HL-60/S4 (cell line): ENCODE results near the gene SCARB1.

Experiments
- in situ Hi-C: fragments of 300-500 bp; cut with MboI; formaldehyde crosslinking; loops from 2 replicates; pipeline ENCODE4 v1.14.3; 2022; ENCODE audit warnings: low sequenced_read_pairs

The SCARB1 gene

DNA sequence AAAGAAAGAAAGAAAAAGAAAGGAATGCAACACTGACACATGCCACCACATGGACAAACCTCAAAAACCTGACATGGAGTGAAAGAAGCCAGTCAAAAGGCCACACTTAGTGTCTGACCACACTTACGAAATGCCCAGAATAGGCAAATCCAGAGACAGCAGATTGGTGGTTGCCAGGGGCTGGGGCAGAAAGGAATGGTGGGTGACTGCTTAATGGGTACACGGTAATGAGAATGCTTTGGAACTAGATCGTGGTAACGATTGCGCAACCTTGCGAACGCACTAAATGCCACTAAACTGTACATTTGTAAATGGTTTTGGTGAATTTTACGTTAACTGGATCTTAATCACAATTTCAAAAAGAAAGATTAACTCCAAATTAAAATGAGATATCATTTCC, 39.5 kb downstream of the SCARB1 start:
- in situ Hi-C loops, result no loop called here

DNA sequence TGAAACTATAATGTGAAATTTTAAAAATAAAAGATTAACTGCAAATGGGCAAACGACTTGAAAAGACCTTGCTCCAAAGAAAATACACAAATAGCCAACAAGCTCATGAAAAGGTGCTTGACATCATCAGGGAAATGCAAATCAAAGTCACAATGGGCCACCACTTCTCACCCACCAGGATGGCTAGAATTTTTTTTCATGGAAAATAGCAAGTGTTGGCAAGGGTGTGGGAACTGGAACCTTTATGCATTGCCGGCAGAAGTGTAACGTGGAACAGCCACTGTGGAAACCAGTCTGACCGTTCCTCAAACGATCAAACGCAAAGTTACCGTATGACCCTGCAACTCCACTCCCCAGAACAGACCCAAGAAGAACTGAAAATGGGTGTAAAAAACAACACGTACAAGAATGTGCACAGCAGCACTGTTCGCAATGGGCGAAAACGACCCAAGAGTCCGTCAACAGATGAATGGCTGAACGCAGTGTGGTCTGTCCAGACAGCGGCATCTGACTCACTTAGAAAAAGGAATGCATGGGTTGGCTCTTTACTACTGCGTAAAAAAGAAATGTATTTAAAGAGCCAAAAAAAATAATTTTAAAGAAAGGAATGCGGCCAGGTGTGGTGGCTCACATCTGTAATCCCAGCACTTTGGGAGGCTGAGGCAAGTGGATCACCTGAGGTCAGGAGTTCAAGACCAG, 40.2 kb downstream of the SCARB1 start:
- in situ Hi-C loops, result no loop called here

DNA sequence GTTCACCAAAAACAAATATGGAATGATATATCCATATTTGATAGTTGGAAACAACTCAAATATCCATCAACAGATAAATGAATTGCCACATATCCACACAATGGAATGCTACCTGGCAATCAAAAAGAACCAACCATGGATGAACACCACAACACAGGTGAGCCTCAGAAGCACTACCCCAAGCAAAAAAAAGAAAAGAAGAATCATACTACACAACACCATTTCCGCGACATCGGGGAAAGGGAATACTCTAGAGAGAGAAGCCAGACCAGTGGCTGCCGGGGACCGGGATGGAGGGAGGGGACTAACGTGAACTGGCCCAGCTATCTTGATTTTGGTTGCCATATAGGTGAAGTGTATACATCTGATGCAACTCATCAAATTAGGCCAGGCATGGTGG, 41.4 kb downstream of the SCARB1 start:
- in situ Hi-C loops, result no loop called here

DNA sequence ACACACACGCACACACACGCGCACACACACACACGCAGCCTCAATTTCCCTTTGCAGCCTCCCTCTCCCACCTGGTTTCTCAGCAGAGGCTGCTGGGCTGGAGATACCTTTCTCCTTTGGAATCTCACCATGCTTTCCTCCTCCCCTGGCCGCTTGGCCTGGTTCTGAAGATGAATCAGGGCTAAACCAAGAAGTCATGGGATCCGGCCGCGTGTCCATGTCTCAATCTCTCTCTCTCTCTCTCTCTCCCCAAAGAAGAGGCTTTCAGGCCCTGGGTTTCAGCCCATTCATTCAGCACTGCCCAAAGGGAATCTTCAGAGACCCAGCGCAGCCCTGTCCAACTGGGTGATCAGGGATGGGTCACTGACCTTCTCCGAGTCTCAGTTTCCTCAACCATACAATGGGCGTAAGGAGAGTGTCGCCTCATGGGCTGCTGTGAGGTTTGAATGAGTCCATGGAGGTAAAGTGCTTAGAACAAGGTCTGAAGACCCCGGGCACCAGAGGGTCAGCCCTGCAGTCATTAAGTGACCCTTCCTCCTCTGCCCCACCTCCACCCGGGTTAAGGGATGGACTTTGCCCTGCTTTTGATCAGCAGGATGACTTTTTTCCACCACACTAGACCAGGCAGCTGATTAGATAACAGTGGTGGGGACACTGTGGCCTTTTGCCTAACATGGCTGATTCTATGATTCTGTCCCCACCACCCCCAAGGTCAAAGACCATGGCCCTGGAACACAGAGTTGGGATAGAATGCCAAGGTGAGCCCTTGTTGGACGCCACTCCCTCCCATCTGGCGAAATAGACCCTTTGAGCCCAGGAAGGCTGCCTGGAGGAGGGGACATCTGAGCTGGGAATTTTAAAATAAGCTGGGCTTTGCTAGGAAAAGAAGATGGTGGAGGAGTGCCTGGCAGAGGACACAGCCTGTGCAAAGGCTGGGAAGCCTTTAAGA, 42.1 kb downstream of the SCARB1 start:
- in situ Hi-C loops, result no loop called here

DNA sequence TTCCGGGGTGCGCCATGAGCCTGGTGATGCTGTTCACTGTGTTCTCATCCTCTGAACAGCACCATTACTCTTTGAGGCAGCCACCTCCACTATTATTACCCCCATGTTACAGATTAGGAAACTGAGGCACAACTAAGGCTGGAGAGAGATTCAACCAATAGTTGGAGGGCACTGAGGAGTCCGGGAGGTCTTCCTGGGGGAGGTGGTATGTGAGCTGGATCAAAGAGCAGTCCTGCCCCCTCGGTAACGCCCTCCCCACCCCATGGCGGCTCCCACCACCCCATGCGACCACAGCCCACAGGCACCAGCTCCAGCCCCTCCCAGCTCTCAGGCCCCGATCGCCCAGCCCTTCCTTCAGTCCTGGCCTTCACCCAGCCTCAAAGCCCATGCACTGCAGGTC, 43.5 kb downstream of the SCARB1 start:
- in situ Hi-C loops, result no loop called here

DNA sequence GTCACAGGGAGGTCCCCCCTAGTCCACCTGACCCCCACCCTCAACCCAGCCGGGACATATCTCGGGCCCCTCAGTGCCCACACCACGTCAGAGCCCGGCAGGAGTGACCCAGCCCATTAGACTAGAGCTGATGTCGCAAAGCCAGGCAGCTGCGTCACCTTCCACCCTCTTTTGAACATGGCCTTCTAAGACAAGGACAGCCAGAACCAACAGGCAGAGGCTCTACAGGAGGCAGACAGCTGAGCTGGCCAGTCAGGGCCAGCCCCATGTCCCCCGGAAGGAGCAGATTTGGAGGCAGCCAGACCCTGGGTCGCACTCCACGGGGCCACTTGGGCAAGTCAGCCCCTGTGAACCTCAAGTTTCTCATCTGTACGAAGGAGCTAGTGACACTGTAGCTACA, 44.1 kb downstream of the SCARB1 start:
- in situ Hi-C loops, result no loop called here

DNA sequence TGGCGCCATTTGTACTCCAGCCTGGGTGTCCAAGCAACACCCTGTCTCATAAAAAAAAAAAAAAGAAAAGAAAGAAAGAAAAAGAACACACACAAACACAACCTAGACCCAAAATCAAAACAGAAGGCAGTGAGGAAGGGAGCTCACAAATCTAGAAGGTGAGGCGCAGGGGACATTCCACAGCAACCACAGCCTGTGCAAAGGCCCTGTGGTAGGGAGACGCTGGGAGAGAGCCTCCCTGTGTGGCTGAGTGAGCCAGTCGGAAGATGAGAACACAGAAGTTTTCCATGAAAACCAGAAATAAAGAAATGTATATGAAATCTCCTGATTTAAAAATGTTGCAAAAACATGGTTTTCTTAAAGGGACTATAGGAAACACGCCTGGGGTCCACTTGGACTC, 44.6 kb downstream of the SCARB1 start:
- in situ Hi-C loops, result no loop called here

DNA sequence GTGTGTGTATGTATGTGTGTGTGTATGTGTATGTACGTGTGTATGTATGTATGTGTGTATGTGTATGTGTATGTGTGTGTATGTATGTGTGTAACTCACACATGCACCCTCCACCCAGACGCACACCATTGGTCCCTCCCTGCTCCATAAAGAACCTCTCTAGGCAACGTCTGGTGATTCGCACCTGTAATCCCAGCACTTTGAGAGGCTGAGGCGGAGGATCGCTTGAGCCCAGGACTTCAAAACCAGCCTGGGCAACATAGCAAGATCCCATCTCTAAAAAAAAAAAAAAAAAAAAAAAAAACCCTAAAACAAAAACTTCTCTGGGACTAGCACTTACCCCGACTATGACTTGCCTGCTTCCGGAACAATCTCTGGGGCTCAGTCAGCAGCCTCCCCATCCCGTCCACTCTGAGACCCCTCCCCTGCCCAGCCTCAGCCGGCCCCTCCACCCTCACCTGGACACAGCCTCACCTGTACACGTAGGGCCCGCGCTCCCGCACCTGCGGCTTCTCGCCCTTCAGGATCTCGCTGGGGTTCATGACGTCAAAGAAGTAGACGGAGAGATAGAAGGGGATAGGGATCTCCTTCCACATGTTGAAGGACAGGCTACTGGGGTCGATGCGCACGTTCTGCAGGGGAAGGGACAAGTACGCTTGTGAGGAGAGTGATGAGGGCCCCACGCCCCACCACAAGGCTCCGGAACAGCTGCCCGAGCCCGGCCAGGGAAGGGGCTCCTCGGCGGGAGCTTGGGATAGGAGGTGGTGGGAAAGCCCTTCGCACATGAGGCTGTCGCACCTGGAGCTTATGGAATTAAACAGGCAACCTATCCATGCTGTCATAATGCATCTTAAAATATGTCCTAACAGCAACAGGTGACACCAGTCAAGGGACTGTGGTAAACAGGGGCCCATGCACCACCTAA, 46.3 kb downstream of the SCARB1 start:
- in situ Hi-C loops, result no loop called here

DNA sequence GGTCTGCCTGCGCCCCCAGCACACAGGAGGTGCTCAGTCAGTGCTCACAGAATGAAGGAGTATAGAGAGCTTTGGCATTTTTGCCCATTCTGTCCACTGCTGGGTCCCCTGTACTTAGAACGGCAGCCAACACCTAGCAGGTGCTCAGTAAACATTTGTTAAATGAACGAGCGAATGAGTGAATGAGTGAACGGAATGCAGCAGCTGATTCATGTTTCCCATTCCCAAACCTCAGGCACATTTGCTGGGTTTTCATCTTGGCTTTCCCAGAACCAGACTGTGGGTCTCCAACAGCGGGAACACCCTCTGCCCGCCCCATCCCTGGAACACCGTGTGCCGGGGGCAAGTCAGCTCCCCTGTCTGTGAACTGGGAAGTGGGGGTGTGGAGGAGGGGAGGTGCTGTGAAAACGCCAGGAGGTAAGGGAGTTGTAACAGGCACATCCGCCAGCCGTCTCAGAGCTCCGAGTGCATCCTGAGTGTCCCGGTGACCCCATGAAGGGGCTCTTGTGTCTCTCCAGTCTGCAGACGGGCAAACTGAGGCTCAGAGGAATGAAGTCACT, 47.3 kb downstream of the SCARB1 start:
- in situ Hi-C loops, result no loop called here

DNA sequence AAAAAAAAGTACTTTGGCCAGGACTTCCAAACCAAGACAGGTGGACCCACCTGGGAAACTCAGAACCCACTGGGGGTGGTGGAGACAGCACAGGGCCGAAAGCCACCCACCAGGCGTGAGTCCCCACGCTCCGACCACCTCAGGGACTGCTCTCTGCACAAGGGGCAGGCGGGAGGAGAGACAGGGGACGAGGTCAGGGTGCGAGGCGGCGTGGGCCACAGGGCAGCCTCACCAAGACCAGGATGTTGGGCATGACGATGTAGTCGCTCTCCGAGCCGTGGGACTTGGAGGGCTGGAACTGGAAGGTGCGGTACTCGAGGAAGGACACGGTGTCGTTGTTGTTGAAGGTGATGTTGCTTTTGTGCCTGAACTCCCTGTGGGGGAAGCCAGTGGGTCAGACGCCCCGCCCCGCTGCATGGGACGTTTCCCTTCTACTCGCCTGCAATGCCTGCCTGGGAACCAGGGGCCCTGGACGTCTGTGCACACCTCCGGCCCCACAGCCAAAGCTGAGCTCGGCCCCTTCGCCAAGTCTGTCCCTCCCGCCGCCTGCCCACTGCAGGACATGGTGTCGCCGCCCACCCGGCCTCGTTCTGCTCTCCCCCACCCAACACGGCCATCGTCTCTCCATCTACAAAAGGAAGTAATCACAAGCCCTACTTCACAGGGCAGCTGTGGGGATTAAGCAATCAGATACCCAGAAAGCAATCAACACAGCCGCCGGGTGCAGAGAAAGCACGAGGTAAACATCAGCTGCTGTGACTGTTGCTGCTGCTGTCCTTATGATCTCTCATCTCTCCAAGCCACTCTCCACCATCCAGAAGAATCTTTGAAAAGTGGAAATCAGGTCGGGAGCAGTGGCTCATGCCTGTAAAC, 48.7 kb downstream of the SCARB1 start:
- in situ Hi-C loops, result no loop called here

DNA sequence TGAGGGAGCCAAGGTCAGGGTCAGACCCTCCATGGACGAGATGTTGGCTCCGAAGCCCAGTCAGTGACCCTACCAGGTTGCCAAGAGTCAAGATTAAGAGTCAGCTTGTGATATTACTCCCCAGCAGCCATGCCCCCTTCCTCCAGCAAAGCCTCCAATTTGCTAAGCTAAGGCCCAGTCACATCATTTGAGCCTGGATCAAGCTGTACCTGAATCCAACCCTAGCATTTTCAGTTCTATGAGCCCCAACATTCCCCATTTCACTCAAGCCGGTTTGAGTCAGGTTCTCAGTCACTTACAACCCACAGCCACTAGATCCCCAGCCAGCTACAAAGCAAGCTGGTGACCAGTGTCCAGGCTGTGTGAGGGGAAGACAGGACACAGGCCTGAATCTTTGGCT, 49.9 kb downstream of the SCARB1 start:
- in situ Hi-C loops, result no loop called here

DNA sequence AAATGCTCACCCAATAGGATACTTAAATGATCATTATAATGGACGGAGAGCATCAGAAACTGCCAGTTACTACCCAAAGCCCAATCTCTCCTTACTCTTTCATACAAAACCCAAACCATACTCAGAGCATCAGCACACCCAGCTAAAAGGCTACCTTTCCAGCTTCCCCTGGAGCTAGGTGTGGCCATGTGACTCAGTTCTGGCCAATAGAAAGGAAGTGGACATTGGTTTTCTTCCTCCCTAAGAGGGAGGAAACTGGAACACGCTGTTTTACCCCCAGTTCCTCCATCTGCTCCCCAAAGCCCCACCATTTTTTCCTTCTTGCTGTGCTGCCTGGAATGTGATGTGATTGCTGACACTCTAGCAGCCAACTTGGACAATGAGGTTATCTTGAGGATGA, 50.7 kb downstream of the SCARB1 start:
- in situ Hi-C loops, result no loop called here

DNA sequence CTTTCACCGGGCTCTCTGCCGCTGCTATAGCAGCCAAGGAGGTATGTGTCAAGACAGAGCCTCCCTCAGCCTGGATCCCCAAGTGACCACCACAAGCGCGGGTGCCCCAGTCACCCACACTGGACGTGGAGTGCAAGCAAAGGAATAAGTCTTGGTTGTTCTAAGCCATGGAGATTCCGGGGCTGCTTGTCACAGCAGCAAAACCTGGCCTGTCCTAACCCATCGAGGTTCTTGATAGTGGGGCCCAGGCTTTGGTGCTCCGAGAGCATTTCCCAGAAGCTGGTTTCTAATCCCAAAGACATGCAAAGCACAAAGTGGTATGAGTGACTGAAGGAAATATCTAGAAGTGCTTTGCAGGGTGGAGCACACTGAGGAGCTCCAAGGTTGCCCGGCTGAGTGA, 51.3 kb downstream of the SCARB1 start:
- in situ Hi-C loops, result no loop called here

DNA sequence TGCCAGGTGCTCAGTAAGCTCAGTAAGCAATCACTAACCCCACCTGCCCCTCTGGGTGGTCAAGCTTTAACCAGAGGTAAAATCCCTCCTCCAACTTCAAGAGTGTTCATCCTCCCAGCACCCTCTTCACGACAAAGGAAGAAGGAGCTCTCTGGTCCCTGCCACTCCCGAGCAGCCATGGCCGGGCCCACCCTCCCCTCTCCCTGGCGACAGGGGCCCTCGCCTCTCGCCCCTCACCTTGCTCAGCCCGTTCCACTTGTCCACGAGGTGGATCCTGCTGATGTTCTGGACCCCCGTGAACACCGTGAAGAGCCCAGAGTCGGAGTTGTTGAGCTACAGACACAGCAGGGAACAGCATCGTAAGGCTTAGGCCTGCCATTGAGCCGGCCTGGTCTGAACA, 52.0 kb downstream of the SCARB1 start:
- in situ Hi-C loops, result no loop called here

DNA sequence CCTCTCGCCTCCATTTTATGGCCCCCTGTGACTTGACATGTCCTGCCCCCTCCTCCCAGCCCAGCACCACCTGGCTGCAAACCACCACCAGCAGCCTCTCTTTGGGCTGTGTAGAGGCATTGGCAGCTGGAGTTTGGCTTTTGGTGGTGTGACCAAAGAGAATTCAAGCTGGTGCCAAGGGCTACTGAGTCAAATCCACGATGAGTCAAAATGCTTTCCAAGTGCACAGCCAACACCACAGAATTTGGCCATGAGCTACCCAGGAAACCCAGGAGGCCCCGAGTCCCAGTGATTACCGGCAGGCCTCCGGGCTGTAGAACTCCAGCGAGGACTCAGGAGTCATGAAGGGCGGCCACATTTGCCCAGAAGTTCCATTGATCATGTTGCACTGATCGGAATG, 53.8 kb downstream of the SCARB1 start:
- in situ Hi-C loops, result no loop called here

DNA sequence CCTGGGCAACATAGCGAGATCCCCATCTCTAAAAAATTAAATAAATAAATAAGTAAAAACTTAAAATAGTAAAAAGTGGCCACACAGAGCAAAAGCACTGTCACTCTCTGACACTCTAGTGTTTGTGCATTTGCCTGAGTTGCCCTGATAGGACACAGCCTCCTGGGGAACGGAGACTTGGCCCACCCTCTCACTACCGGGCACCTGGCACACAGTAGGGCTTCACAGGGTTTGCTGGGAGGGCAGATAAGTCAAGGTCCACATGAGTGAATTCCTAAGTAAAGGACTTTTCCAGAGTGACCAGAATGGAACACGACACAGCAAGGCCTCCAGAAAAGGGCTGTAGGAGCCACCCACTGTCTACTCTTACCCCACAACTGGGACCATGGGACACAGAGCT, 54.3 kb downstream of the SCARB1 start:
- in situ Hi-C loops, result no loop called here

DNA sequence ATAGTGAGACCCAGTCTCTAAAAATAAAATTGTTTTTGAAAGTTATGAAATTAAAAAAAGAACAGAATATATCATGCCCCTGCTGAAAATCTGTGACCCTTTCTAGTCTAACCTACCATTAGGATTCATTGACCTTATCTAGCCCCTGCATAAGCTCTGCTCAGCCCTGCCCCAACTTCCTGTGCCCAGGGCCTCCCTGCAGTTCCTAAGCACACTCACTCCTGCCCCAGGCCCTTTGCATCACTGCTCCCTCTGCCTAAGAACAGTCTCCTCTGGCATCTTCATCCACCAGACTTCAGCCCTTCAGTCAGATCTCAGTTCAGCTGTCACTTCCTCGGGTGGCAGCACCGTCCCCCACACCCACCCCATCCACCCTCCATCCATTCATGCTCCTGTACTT, 55.4 kb downstream of the SCARB1 start:
- in situ Hi-C loops, result no loop called here

DNA sequence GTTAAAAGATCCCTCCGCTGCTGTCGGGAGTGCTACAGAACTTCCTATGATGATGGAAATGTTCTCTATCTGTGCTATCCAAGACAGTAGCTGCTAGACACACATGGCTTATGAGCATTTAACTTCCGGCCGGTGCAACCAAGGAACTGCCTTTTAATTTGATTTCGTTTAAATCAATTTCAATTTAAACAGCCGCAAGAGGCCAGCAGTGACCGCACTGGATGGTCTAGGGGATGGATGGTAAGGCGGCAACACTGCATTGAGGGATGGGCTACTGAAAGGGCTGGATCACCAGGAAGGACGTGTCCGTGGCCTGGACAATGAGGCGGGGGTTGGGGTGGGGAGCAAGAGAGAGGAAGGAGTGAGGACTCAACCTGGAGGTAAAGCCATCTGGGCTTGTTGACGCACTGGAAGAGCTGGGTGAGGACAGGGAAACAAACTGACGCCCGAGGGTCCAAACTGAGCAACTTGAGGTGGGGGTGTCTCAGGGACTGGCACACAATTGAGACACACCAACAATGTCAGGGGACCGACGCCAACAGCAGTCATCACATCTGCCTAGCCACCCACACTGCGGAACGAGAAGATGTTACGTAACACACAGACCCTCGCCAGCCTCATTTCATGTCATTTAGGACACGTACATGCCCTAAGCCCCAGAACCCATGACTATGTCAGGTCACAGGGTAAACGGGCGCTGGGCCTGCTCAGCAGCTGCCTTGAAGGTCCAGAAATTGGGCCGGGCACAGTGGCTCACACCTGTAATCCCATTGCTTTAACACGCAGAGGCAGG, 57.6 kb downstream of the SCARB1 start:
- in situ Hi-C loops, result no loop called here

DNA sequence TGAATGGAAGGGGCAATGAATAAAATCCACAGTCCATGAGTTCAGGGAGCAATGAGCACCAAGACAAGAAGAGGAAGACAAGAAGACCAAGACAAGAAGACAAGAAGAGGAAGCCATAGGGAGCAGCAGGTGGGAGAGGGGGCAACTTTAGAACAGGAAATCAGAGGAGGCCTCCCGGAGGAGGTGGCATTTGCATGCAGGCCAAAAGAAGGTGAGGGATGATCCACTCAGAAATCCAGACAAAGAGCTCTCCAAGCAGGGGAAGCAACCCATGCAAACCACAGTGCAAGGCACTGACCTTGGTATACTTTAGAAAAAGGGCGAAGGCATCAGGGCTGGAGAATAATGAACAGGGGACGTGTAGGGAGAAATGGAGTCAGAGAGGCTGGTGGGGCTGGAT, 58.6 kb downstream of the SCARB1 start:
- in situ Hi-C loops, result no loop called here
